ENCODE data around the gene RFNG.

GRCh38 chr17:82050152-82050760, 1.4 kb downstream of the RFNG start:
- TF ChIP-seq CTCF (conservative IDR thresholded peaks at IDR 0.05; ENCODE audit: low read depth, low read length) (no peak), POLR2A (IDR thresholded peaks at IDR 0.05; ENCODE audit: low read depth, low read length) (no peak), RAD21 (IDR thresholded peaks at IDR 0.05; ENCODE audit: low read length) (no peak), MAFK (IDR thresholded peaks at IDR 0.05; ENCODE audit: low read depth, low read length) (no peak), RCOR1 (IDR thresholded peaks at IDR 0.05; ENCODE audit: insufficient replicate concordance, low read length) (no peak), RFX5 (IDR thresholded peaks at IDR 0.05; ENCODE audit: low read depth, low read length) (no peak)
